K562 (cell line): ENCODE measurements around the gene TFCP2L1. TPM values are rescaled to one million over a fixed set of nuclear protein-coding genes. Genes with fewer than 3 reads are reported as not detected.

Source experiments
- ATAC-seq: fragments of 200-7000 bp; cut with Tn5 transposase; 3 replicates; pipeline ENCODE4 v1.9.1; 2020; ENCODE audit warnings: moderate library complexity
- BruUV-seq: library from RNA; stranded (reverse); fragments of 400-500 nt; replicated peaks from 2 replicates; lab custom pipeline; 2021; lab: Mats Ljungman, UMichigan
- CTCF ChIA-PET: fragments of 300-600 bp; formaldehyde crosslinking; extraction: SDS; loops from one replicate; lab custom pipeline; 2021; ENCODE audit warnings: low intra/inter-chr PET ratio; lab: Yijun Ruan, JAX
- POLR2A ChIA-PET: fragments of 300-600, 350-650 bp; sonication (Branson Sonifier 250); formaldehyde crosslinking; extraction: SDS; loops from one replicate; lab custom pipeline; 2021; ENCODE audit warnings: antibody characterized with exemption, inconsistent platforms; lab: Yijun Ruan, JAX
- DNase-seq, 4 experiments: peaks; one replicate each; pipeline versions ENCODE4 v3.0.0 to v3.0.0-alpha.2; 2011 to 2018; ENCODE audit warnings: low spot score in 3 of 4, mixed read lengths in 3 of 4; ENCODE audit errors: extremely low read depth in 1 of 4
- FAIRE-seq: peaks from 2 replicates; lab custom pipeline; 2011; peaks lifted over from hg19 to GRCh38; lab: Jason Lieb, UNC
- H2AFZ ChIP-seq: 2 replicates; pipeline ENCODE4 v1.6.0; 2011; ENCODE audit warnings: low read depth, low read length, control low read depth, inconsistent platforms
- H3K27ac ChIP-seq: fragments of 200-600 bp; 3 replicates; pipeline ENCODE4 v1.8.0; 2011; ENCODE audit warnings: low read depth, mild to moderate bottlenecking, control low read depth, inconsistent platforms, low read length, moderate library complexity, mixed read lengths; ENCODE audit errors: extremely low read depth
- H3K27me3 ChIP-seq, 2 experiments: fragments of 300-600 bp in 1 of 2; 2 replicates in 1 of 2; 3 replicates in 1 of 2; pipeline versions ENCODE4 v1.6.0 to v1.8.0; 2011; ENCODE audit warnings: inconsistent platforms in 2 of 2, low read length in 2 of 2, mild to moderate bottlenecking in 1 of 2, mixed read lengths in 1 of 2, moderate library complexity in 1 of 2; ENCODE audit not compliant: control insufficient read depth in 2 of 2, insufficient read depth in 2 of 2
- H3K36me3 ChIP-seq: fragments of 300-600 bp; 3 replicates; pipeline ENCODE4 v1.8.0; 2011; ENCODE audit warnings: mild to moderate bottlenecking, low read length, inconsistent platforms; ENCODE audit not compliant: control insufficient read depth, insufficient read depth
- H3K4me1 ChIP-seq, 2 experiments: fragments of 200-600 bp in 1 of 2; replicated peaks in 1 of 2; 2 replicates in 1 of 2; 3 replicates in 1 of 2; pipeline versions ENCODE4 v1.5.1 to v1.8.0; 2011; ENCODE audit warnings: inconsistent platforms in 2 of 2, low read length in 2 of 2, mild to moderate bottlenecking in 1 of 2, mixed read lengths in 1 of 2, moderate library complexity in 1 of 2; ENCODE audit not compliant: control insufficient read depth in 2 of 2, insufficient read depth in 2 of 2
- H3K4me2 ChIP-seq: 2 replicates; pipeline ENCODE4 v1.6.1; 2011; ENCODE audit warnings: low read length, control low read depth, inconsistent platforms, mixed read lengths; ENCODE audit not compliant: insufficient read depth
- H3K4me3 ChIP-seq: fragments of 200-600 bp; sonication (generic), shearing (Covaris generic); 2 replicates; pipeline ENCODE4 v1.5.1; 2016; ENCODE audit warnings: control low read depth, inconsistent platforms
- H3K79me2 ChIP-seq: fragments of 200-600 bp; 3 replicates; pipeline ENCODE4 v1.8.0; 2011; ENCODE audit warnings: low read length, inconsistent platforms; ENCODE audit not compliant: control insufficient read depth, insufficient read depth
- H3K9ac ChIP-seq, 2 experiments: 2 replicates each; pipeline versions ENCODE4 v1.6.0 to v1.6.1; 2011; ENCODE audit warnings: low read depth in 2 of 2, low read length in 2 of 2, control low read depth in 1 of 2, inconsistent platforms in 1 of 2, mild to moderate bottlenecking in 1 of 2, mixed read lengths in 1 of 2; ENCODE audit not compliant: insufficient read depth in 1 of 2
- H3K9me1 ChIP-seq: one replicate; pipeline ENCODE4 v1.6.0; 2011; ENCODE audit warnings: inconsistent platforms, mild to moderate bottlenecking, low read length, moderate library complexity; ENCODE audit not compliant: control insufficient read depth, insufficient read depth
- H3K9me3 ChIP-seq: replicated peaks from 2 replicates; pipeline ENCODE4 v1.5.1; 2011; ENCODE audit warnings: low read depth, low read length, inconsistent platforms; ENCODE audit not compliant: control insufficient read depth, insufficient read depth
- H4K20me1 ChIP-seq: replicated peaks from 2 replicates; pipeline ENCODE4 v1.6.1; 2011; ENCODE audit warnings: low read length, inconsistent platforms, mixed read lengths; ENCODE audit not compliant: control insufficient read depth, insufficient read depth
- FOXJ2 ChIP-seq: fragments of 200-800 bp; sonication (Bioruptor generic); IDR thresholded peaks from 2 replicates; pipeline ENCODE4 v1.6.1; 2016; ENCODE audit warnings: missing genetic modification characterization, missing compliant biosample characterization
- HNRNPK ChIP-seq: fragments of 200-400 bp; formaldehyde crosslinking; IDR thresholded peaks from one replicate; pipeline ENCODE4 v1.6.1; 2018; ENCODE audit warnings: mild to moderate bottlenecking, low read depth, low read length; ENCODE audit not compliant: poor library complexity, severe bottlenecking
- NR2C2 ChIP-seq, 2 experiments: fragments of 200-800 bp in 1 of 2; sonication (Bioruptor generic) in 1 of 2; sonication (generic) in 1 of 2; formaldehyde crosslinking in 1 of 2; IDR thresholded peaks; 2 replicates each; pipeline versions ENCODE4 v1.6.1 to v1.8.0; 2016 to 2022; ENCODE audit warnings: mild to moderate bottlenecking in 1 of 2, missing compliant biosample characterization in 1 of 2, missing genetic modification characterization in 1 of 2, missing genetic modification reagents in 1 of 2
- PML ChIP-seq: IDR thresholded peaks from 2 replicates; pipeline ENCODE4 v1.6.1; 2012; ENCODE audit warnings: low read length, inconsistent platforms
- RBM22 ChIP-seq: fragments of 200-400 bp; formaldehyde crosslinking; IDR thresholded peaks from 2 replicates; pipeline ENCODE4 v1.6.1; 2018; ENCODE audit warnings: low read length, low read depth; ENCODE audit not compliant: poor library complexity, severe bottlenecking
- ZKSCAN1 ChIP-seq: fragments of 150-350 bp; IDR thresholded peaks from 2 replicates; pipeline ENCODE4 v1.6.1; 2016; ENCODE audit warnings: low read depth, low read length
- ZNF785 ChIP-seq: fragments of 250-450 bp; sonication (Bioruptor Pico); IDR thresholded peaks from 2 replicates; pipeline ENCODE4 v1.4.0; 2020; ENCODE audit warnings: mild to moderate bottlenecking
- WGBS: fragments of 100-300 bp; shearing (Covaris generic); methylation state at CpG from one replicate; pipeline ENCODE4 v1.1.6; 2016; ENCODE audit warnings: low coverage, mixed read lengths; ENCODE audit not compliant: insufficient coverage; ENCODE audit errors: missing lambda C conversion rate; 5-methylcytosine and 5-hydroxymethylcytosine counted together
- in situ Hi-C: fragments of 300-500 bp; cut with MboI; formaldehyde crosslinking; loops from 4 replicates; pipeline ENCODE4 v1.15.0; 2018; ENCODE audit warnings: inconsistent platforms, mixed read lengths
- intact Hi-C: fragments of 100-400 bp; cut with micrococcal nuclease; formaldehyde crosslinking; loops from 2 replicates; pipeline ENCODE4 v1.14.2; 2022
- polyA plus RNA-seq, 8 experiments: library from polyadenylated mRNA; depleted of rRNA in 4 of 8; stranded (reverse) in 5 of 8; unstranded in 3 of 8; fragments of >200 nt; fragmentation: Nextera tagmentation in 2 of 8; fragmentation: Illumina TruSeq in 1 of 8; extraction: Ambion mirVana in 2 of 8; extraction: Trizol in 1 of 8; gene quantifications; 2 replicates each; pipeline versions ENCODE4 v1.2.1 to v1.2.3, GENCODE V29; 2011 to 2014; ENCODE audit warnings: inconsistent platforms in 1 of 8, missing spikeins in 1 of 8
- total RNA-seq, 7 experiments: library from RNA; depleted of rRNA in 6 of 7; stranded (reverse); fragments of >200 nt in 6 of 7; fragmentation: Illumina TruSeq in 2 of 7; extraction: Trizol in 2 of 7; gene quantifications; 2 replicates each; pipeline versions ENCODE4 v1.2.1 to v1.2.3, GENCODE V29; 2011 to 2021; ENCODE audit warnings: low replicate concordance in 1 of 7
- TF ChIP-seq, protein P1 (sequence below): fragments of 450-650 bp; IDR thresholded peaks from 2 replicates; pipeline ENCODE4 v1.6.1; 2017; ENCODE audit warnings: mild to moderate bottlenecking, moderate library complexity
- TF ChIP-seq, protein P2 (sequence below), 3 experiments: fragments of 200-800 bp in 1 of 3; fragments of 250-450 bp in 1 of 3; fragments of 450-650 bp in 1 of 3; sonication (Bioruptor Pico) in 1 of 3; sonication (Bioruptor generic) in 1 of 3; formaldehyde crosslinking in 1 of 3; IDR thresholded peaks; 2 replicates each; pipeline versions ENCODE4 v1.6.1 to v1.8.0; 2016 to 2022; ENCODE audit warnings: mild to moderate bottlenecking in 2 of 3, missing genetic modification characterization in 2 of 3, missing compliant biosample characterization in 1 of 3, moderate library complexity in 1 of 3
- TF ChIP-seq, protein P3 (sequence below), 2 experiments: fragments of 450-650 bp; IDR thresholded peaks; 2 replicates each; pipeline ENCODE4 v1.6.1; 2018; ENCODE audit warnings: mild to moderate bottlenecking in 2 of 2, low read depth in 1 of 2; ENCODE audit not compliant: partially characterized antibody in 2 of 2
- TF ChIP-seq, protein P4 (sequence below): sonication (generic); formaldehyde crosslinking; IDR thresholded peaks from 2 replicates; pipeline ENCODE4 v1.8.0; 2022; ENCODE audit warnings: missing genetic modification reagents, mild to moderate bottlenecking, borderline replicate concordance

Gene TFCP2L1
- total and polyA plus RNA-seq, 9 of the 15 experiments (the other 6 are each of a cell fraction or from before 2014, with no cell fraction given), result 0.08 to 1.00 (median 0.42) TPM

DNA sequence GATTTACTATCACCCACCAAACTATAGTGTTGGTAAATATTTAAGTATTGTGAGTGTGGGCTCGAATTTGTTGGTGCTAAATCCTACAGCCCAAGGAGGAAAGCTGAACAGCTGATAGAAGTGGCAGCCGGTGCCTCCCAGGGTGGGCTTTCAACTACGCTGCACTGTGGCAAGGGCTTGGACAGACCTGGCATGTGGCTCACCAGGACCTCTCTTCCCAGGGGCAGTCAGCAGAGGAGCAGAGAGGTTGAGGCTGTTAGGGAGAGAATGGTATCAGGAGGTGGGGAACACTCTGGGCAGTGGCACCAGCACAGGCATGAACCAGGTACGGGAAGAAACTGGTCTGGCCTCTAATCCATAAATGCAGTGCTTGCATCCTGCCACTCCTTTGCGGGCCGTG, 44.6 kb downstream of the TFCP2L1 start:
- ChIA-PET CTCF (no interaction called here), POLR2A (no interaction called here)
- 12% methylated on average over 6 of the region's 6 CpGs for WGBS
- DNase-seq (no peak), FAIRE-seq (no peak), ATAC-seq (no peak)
- in situ Hi-C loops, result no loop called here
- Histone ChIP-seq H3K9ac (no peak overlapping the region), H3K9me1 (no peaks in the 10 kb centered on the region), H3K36me3 (no peaks in the 10 kb centered on the region), H3K79me2 (no peaks in the 10 kb centered on the region), H3K4me1 (no peaks in the 10 kb centered on the region; a peak in 1 of 5 replicates), H3K27me3 (peaks cover 35 to 84% of the 10 kb centered on the region in 2 experiments; a peak in 4 of 5 replicates), H3K27ac (no peak overlapping the region), H2AFZ (no peak overlapping the region), H3K4me2 (no peak overlapping the region), H4K20me1 (peaks cover 2% of the 10 kb centered on the region; the same call in 1 of the 2 replicates), H3K9me3 (no peaks in the 10 kb centered on the region), H3K4me3 (no peak overlapping the region)
- BruUV-seq, result no TSS peak
- intact Hi-C loops, result no loop called here
- TF ChIP-seq, protein P1, sequence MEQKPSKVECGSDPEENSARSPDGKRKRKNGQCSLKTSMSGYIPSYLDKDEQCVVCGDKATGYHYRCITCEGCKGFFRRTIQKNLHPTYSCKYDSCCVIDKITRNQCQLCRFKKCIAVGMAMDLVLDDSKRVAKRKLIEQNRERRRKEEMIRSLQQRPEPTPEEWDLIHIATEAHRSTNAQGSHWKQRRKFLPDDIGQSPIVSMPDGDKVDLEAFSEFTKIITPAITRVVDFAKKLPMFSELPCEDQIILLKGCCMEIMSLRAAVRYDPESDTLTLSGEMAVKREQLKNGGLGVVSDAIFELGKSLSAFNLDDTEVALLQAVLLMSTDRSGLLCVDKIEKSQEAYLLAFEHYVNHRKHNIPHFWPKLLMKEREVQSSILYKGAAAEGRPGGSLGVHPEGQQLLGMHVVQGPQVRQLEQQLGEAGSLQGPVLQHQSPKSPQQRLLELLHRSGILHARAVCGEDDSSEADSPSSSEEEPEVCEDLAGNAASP, result no peak
- TF ChIP-seq, protein P2, sequence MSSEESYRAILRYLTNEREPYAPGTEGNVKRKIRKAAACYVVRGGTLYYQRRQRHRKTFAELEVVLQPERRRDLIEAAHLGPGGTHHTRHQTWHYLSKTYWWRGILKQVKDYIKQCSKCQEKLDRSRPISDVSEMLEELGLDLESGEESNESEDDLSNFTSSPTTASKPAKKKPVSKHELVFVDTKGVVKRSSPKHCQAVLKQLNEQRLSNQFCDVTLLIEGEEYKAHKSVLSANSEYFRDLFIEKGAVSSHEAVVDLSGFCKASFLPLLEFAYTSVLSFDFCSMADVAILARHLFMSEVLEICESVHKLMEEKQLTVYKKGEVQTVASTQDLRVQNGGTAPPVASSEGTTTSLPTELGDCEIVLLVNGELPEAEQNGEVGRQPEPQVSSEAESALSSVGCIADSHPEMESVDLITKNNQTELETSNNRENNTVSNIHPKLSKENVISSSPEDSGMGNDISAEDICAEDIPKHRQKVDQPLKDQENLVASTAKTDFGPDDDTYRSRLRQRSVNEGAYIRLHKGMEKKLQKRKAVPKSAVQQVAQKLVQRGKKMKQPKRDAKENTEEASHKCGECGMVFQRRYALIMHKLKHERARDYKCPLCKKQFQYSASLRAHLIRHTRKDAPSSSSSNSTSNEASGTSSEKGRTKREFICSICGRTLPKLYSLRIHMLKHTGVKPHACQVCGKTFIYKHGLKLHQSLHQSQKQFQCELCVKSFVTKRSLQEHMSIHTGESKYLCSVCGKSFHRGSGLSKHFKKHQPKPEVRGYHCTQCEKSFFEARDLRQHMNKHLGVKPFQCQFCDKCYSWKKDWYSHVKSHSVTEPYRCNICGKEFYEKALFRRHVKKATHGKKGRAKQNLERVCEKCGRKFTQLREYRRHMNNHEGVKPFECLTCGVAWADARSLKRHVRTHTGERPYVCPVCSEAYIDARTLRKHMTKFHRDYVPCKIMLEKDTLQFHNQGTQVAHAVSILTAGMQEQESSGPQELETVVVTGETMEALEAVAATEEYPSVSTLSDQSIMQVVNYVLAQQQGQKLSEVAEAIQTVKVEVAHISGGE (CRISPR knock-in tag; IDR thresholded peaks at IDR 0.05), result no peak
- TF ChIP-seq ZNF785 (no peak), NR2C2 (CRISPR knock-in tag; IDR thresholded peaks at IDR 0.05) (no peak), NR2C2 (tag; IDR thresholded peaks at IDR 0.05) (no peak), RBM22 (no peak), ZKSCAN1 (no peak), PML (no peak), FOXJ2 (no peak), HNRNPK (no peak)
- TF ChIP-seq, protein P3, sequence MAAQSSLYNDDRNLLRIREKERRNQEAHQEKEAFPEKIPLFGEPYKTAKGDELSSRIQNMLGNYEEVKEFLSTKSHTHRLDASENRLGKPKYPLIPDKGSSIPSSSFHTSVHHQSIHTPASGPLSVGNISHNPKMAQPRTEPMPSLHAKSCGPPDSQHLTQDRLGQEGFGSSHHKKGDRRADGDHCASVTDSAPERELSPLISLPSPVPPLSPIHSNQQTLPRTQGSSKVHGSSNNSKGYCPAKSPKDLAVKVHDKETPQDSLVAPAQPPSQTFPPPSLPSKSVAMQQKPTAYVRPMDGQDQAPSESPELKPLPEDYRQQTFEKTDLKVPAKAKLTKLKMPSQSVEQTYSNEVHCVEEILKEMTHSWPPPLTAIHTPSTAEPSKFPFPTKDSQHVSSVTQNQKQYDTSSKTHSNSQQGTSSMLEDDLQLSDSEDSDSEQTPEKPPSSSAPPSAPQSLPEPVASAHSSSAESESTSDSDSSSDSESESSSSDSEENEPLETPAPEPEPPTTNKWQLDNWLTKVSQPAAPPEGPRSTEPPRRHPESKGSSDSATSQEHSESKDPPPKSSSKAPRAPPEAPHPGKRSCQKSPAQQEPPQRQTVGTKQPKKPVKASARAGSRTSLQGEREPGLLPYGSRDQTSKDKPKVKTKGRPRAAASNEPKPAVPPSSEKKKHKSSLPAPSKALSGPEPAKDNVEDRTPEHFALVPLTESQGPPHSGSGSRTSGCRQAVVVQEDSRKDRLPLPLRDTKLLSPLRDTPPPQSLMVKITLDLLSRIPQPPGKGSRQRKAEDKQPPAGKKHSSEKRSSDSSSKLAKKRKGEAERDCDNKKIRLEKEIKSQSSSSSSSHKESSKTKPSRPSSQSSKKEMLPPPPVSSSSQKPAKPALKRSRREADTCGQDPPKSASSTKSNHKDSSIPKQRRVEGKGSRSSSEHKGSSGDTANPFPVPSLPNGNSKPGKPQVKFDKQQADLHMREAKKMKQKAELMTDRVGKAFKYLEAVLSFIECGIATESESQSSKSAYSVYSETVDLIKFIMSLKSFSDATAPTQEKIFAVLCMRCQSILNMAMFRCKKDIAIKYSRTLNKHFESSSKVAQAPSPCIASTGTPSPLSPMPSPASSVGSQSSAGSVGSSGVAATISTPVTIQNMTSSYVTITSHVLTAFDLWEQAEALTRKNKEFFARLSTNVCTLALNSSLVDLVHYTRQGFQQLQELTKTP (IDR thresholded peaks at IDR 0.05; ENCODE audit: low read depth in 1 of 2, partially characterized antibody in 2 of 2), result no peak
- TF ChIP-seq, protein P4, sequence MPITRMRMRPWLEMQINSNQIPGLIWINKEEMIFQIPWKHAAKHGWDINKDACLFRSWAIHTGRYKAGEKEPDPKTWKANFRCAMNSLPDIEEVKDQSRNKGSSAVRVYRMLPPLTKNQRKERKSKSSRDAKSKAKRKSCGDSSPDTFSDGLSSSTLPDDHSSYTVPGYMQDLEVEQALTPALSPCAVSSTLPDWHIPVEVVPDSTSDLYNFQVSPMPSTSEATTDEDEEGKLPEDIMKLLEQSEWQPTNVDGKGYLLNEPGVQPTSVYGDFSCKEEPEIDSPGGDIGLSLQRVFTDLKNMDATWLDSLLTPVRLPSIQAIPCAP, result no peak
